ENCODE data around the gene OXT. TPM values are rescaled to one million over a fixed set of nuclear protein-coding genes. Genes with fewer than 3 reads are reported as not detected.

The OXT gene
- total and polyA plus RNA-seq, 2 of the 13 experiments (the other 11 are each of a cell fraction or from before 2014, with no cell fraction given), result not detected

GRCh38 chr20:3106658-3107463 is 35.4 kb downstream of the OXT start (continued):
- TF ChIP-seq EP300 (IDR thresholded peaks at IDR 0.05; ENCODE audit: low read depth in 2 of 2, low read length in 2 of 2) (peak in 1 of 2 experiments; percentile 83; a peak in 2 of 4 replicates), EP300 (CRISPR knock-in tag; IDR thresholded peaks at IDR 0.05; ENCODE audit: borderline replicate concordance) (peak; percentile 78), ZBTB34 (CRISPR knock-in tag; IDR thresholded peaks at IDR 0.05) (peak; percentile 98), ZNF124 (CRISPR knock-in tag; IDR thresholded peaks at IDR 0.05) (peak; percentile 62; the same call in 1 of the 2 replicates), ZNF280B (CRISPR knock-in tag; IDR thresholded peaks at IDR 0.05; ENCODE audit: borderline replicate concordance) (peak; percentile 81; the same call in 1 of the 2 replicates), GABPB1 (CRISPR knock-in tag; IDR thresholded peaks at IDR 0.05) (peak; percentile 42), KLF12 (CRISPR knock-in tag; IDR thresholded peaks at IDR 0.05; ENCODE audit: borderline replicate concordance) (peak; percentile 21; the same call in 1 of the 2 replicates), ZBTB42 (CRISPR knock-in tag; IDR thresholded peaks at IDR 0.05) (0 out of 2 replicates have a peak, but pooled peaks have one; percentile 86), ZNF296 (CRISPR knock-in tag; conservative IDR thresholded peaks at IDR 0.05) (peak; percentile 66; the same call in 1 of the 2 replicates), ZNF446 (CRISPR knock-in tag; IDR thresholded peaks at IDR 0.05) (peak; percentile 22; the same call in 1 of the 2 replicates), PATZ1 (CRISPR knock-in tag; IDR thresholded peaks at IDR 0.05) (peak; percentile 99), MAFF (IDR thresholded peaks at IDR 0.05; ENCODE audit: low read depth, low read length) (no peak), TIGD3 (CRISPR knock-in tag; IDR thresholded peaks at IDR 0.05; ENCODE audit: borderline replicate concordance) (0 out of 2 replicates have a peak, but pooled peaks have one; percentile 17), ZNF317 (CRISPR knock-in tag; IDR thresholded peaks at IDR 0.05) (0 out of 2 replicates have a peak, but pooled peaks have one; percentile 48), CBX1 (IDR thresholded peaks at IDR 0.05; ENCODE audit: low read depth) (peak; percentile 2), ZNF574 (CRISPR knock-in tag; IDR thresholded peaks at IDR 0.05) (peak; percentile 68), FOXO4 (CRISPR knock-in tag; conservative IDR thresholded peaks at IDR 0.05) (0 out of 2 replicates have a peak, but pooled peaks have one; percentile 24)
